Measurements from ENCODE around the gene SYNDIG1. TPM values are rescaled to one million over a fixed set of nuclear protein-coding genes. Genes with fewer than 3 reads are reported as not detected.

Gene SYNDIG1
- total and polyA plus RNA-seq, 2 donors (not counting 1 experiment from before 2014, with no cell fraction given), result not detected

GRCh38 chr20:24423390-24424313 is 45.8 kb upstream of the SYNDIG1 start:
- Mint-ChIP-seq H3K9me3 (ENCODE audit: insufficient read depth) (no peaks in the 10 kb centered on the region), H3K27ac (no peak overlapping the region), H3K4me3 (no peak overlapping the region), H3K27me3 (no peaks in the 10 kb centered on the region), H3K4me1 (no peaks in the 10 kb centered on the region)
- no peak for ATAC-seq (ENCODE audit: low read depth)
- Histone ChIP-seq H3K4me1 (ENCODE audit: control insufficient read depth in 2 of 2, insufficient read depth in 2 of 2, low read length in 2 of 2) (no peaks in the 10 kb centered on the region), H3K9me3 (ENCODE audit: control extremely low read depth in 1 of 3, control insufficient read depth in 2 of 3, insufficient read depth in 1 of 3, low read length in 2 of 3) (peaks cover 0 to 4% (median 0%) of the 10 kb centered on the region in 3 donors), H3K79me2 (ENCODE audit: control insufficient read depth, insufficient read depth, low read length) (no peaks in the 10 kb centered on the region), H3K27me3 (replicated peaks in 1 of 4; ENCODE audit: control extremely low read depth in 1 of 4, control insufficient read depth in 3 of 4, insufficient read depth in 4 of 4, low read length in 3 of 4) (no peaks in the 10 kb centered on the region), H3K4me3 (ENCODE audit: control extremely low read depth in 1 of 5, extremely low read depth in 1 of 5, insufficient read depth in 1 of 5, low read depth in 2 of 5, low read length in 4 of 5) (no peak overlapping the region), H3K4me2 (replicated peaks; ENCODE audit: low read depth, low read length, poor library complexity, severe bottlenecking) (no peak overlapping the region), H3K27ac (ENCODE audit: low read length in 2 of 2) (no peak overlapping the region), H3K36me3 (replicated peaks in 1 of 2; ENCODE audit: control extremely low read depth in 1 of 2, control insufficient read depth in 1 of 2, extremely low read depth in 1 of 2, insufficient read depth in 2 of 2, low read length in 1 of 2) (no peaks in the 10 kb centered on the region), H4K20me1 (ENCODE audit: control insufficient read depth, insufficient read depth, low read length, poor library complexity, severe bottlenecking) (no peaks in the 10 kb centered on the region), H3K9ac (ENCODE audit: low read length) (no peak overlapping the region), H2AFZ (ENCODE audit: insufficient read depth, low read depth, low read length, poor library complexity, severe bottlenecking) (no peak overlapping the region)
- CTCF ChIA-PET, result interaction anchor here (0.7 kb wide), 1 partner anchor 108 kb away, joined by 3 read pairs; no protein-coding TSS in a partner anchor
- TF ChIP-seq EZH2 (IDR thresholded peaks at IDR 0.05; ENCODE audit: borderline replicate concordance, insufficient read depth, low read depth, low read length, poor library complexity, severe bottlenecking), result no peak
- TF ChIP-seq, protein P1, sequence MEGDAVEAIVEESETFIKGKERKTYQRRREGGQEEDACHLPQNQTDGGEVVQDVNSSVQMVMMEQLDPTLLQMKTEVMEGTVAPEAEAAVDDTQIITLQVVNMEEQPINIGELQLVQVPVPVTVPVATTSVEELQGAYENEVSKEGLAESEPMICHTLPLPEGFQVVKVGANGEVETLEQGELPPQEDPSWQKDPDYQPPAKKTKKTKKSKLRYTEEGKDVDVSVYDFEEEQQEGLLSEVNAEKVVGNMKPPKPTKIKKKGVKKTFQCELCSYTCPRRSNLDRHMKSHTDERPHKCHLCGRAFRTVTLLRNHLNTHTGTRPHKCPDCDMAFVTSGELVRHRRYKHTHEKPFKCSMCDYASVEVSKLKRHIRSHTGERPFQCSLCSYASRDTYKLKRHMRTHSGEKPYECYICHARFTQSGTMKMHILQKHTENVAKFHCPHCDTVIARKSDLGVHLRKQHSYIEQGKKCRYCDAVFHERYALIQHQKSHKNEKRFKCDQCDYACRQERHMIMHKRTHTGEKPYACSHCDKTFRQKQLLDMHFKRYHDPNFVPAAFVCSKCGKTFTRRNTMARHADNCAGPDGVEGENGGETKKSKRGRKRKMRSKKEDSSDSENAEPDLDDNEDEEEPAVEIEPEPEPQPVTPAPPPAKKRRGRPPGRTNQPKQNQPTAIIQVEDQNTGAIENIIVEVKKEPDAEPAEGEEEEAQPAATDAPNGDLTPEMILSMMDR (IDR thresholded peaks at IDR 0.05), result no peak
- POLR2A ChIA-PET, result no interaction called here
- 74% methylated on average over 3 of the region's 11 CpGs for WGBS (ENCODE audit: insufficient coverage)
- intact Hi-C loops (cut with micrococcal nuclease), result no loop called here
- no peak for DNase-seq

- 69% methylated on average over 2 of the region's 4 CpGs for WGBS (ENCODE audit: insufficient coverage)
- ChIA-PET POLR2A (no interaction called here), CTCF (no interaction called here)
Observed at GRCh38 chr20:24425523-24426135, 43.8 kb upstream of the SYNDIG1 start.

More at GRCh38 chr20:24425523-24426135, 43.8 kb upstream of the SYNDIG1 start:
- ATAC-seq (ENCODE audit: low read depth) (no peak), DNase-seq (no peak)
- H3K9me3 ChIP-seq (ENCODE audit: control extremely low read depth in 1 of 3, control insufficient read depth in 2 of 3, insufficient read depth in 1 of 3, low read length in 2 of 3), result no peaks in the 10 kb centered on the region
- H2AFZ ChIP-seq (ENCODE audit: insufficient read depth, low read depth, low read length, poor library complexity, severe bottlenecking), result no peak overlapping the region
- TF ChIP-seq, protein P1 (IDR thresholded peaks at IDR 0.05), result no peak
- TF ChIP-seq EZH2 (IDR thresholded peaks at IDR 0.05; ENCODE audit: borderline replicate concordance, insufficient read depth, low read depth, low read length, poor library complexity, severe bottlenecking), result no peak
- Mint-ChIP-seq H3K9me3 (ENCODE audit: insufficient read depth) (no peaks in the 10 kb centered on the region), H3K4me1 (no peaks in the 10 kb centered on the region), H3K27me3 (peaks cover 8% of the 10 kb centered on the region), H3K27ac (no peak overlapping the region), H3K4me3 (no peak overlapping the region)
- H3K4me1 ChIP-seq (ENCODE audit: control insufficient read depth in 2 of 2, insufficient read depth in 2 of 2, low read length in 2 of 2), result no peaks in the 10 kb centered on the region
- no peak overlapping the region for H3K4me2 ChIP-seq (replicated peaks; ENCODE audit: low read depth, low read length, poor library complexity, severe bottlenecking)
- H3K9ac ChIP-seq (ENCODE audit: low read length), result no peak overlapping the region
- H3K4me3 ChIP-seq (ENCODE audit: control extremely low read depth in 1 of 5, extremely low read depth in 1 of 5, insufficient read depth in 1 of 5, low read depth in 2 of 5, low read length in 4 of 5), result no peak overlapping the region
- no peaks in the 10 kb centered on the region for H3K79me2 ChIP-seq (ENCODE audit: control insufficient read depth, insufficient read depth, low read length)
- peaks cover 0 to 3% (median 0%) of the 10 kb centered on the region in 4 experiments for H3K27me3 ChIP-seq (replicated peaks in 1 of 4; ENCODE audit: control extremely low read depth in 1 of 4, control insufficient read depth in 3 of 4, insufficient read depth in 4 of 4, low read length in 3 of 4)
- intact Hi-C loops (cut with micrococcal nuclease), result no loop called here
- no peaks in the 10 kb centered on the region for H4K20me1 ChIP-seq (ENCODE audit: control insufficient read depth, insufficient read depth, low read length, poor library complexity, severe bottlenecking)
- H3K27ac ChIP-seq (ENCODE audit: low read length in 2 of 2), result no peak overlapping the region
- H3K36me3 ChIP-seq (replicated peaks in 1 of 2; ENCODE audit: control extremely low read depth in 1 of 2, control insufficient read depth in 1 of 2, extremely low read depth in 1 of 2, insufficient read depth in 2 of 2, low read length in 1 of 2), result no peaks in the 10 kb centered on the region
